Measurements from ENCODE around the gene B3GNT4.

- no peak for TF ChIP-seq POLR2A (IDR thresholded peaks at IDR 0.05)
- TF ChIP-seq, protein P1, sequence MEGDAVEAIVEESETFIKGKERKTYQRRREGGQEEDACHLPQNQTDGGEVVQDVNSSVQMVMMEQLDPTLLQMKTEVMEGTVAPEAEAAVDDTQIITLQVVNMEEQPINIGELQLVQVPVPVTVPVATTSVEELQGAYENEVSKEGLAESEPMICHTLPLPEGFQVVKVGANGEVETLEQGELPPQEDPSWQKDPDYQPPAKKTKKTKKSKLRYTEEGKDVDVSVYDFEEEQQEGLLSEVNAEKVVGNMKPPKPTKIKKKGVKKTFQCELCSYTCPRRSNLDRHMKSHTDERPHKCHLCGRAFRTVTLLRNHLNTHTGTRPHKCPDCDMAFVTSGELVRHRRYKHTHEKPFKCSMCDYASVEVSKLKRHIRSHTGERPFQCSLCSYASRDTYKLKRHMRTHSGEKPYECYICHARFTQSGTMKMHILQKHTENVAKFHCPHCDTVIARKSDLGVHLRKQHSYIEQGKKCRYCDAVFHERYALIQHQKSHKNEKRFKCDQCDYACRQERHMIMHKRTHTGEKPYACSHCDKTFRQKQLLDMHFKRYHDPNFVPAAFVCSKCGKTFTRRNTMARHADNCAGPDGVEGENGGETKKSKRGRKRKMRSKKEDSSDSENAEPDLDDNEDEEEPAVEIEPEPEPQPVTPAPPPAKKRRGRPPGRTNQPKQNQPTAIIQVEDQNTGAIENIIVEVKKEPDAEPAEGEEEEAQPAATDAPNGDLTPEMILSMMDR (IDR thresholded peaks at IDR 0.05) = no peak
- TF ChIP-seq EP300 (IDR thresholded peaks at IDR 0.05) = no peak
- no peak for TF ChIP-seq POLR2AphosphoS5 (IDR thresholded peaks at IDR 0.05)
These were observed 8.1 kb upstream of the B3GNT4 start for GRCh38 chr12:122195405-122195804.
